ENCODE data around the gene KRTAP20-2. TPM values are rescaled to one million over a fixed set of nuclear protein-coding genes. Genes with fewer than 3 reads are reported as not detected.

Gene KRTAP20-2
- not detected in 2 replicates for total RNA-seq

GRCh38 chr21:30634906-30635305 is at the start of gene KRTAP20-2:
KRTAP20-2 (plus strand) TSS chr21:30635206; CDS start chr21:30635264, 58 bp downstream.

DNA sequence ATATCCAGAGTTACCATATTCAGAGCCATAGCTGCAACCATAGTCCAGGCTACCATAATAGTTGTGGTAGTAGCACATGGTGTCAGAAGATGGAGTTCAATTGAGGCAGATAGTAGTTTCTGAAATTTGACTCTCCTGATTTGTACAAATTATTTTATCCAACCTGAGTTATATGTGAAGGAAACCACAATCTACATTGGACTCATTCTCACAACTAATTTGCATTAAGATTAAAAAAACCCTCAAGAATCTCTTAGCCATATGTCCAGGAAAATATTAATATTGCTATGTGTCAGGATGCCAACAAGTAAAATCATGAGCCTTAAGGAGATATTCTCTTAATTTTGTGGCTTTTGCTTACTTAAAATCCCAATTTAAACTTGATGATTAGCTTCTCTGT is 44.7 kb upstream of the KRTAP20-2 start, which contains the start of gene KRTAP22-2:
Gene KRTAP22-2, minus strand, starts transcription at position 101 of the 400 bp plus-strand sequence.

DNA sequence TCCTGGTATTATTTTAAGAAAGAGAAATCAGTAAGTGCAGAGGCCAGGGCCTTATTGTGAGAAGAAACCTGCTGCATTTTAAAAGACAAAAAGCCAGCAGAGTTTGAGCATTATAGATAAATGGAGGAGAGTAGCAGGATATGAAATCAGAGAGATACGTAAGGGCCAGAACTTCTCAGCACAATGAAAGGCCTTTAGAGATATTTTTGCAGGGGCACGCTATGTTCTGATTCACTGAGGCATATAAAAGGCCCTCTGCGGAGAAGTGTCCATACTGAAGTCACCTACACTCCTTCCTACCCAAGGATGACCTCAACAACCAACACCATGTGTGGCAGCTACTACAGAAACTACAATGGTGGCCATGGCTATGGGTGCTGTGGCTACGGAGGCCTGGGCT is 42.9 kb upstream of the KRTAP20-2 start, which contains the start of gene KRTAP6-3:
Gene KRTAP6-3, plus strand, starts transcription at position 301 of the 400 bp plus-strand sequence. Its CDS starts 6 bp downstream, at position 307.

GRCh38 chr21:30598802-30599201 is 36.2 kb upstream of the KRTAP20-2 start, which contains the start of gene KRTAP6-2:
KRTAP6-2 (minus strand) TSS chr21:30598902; CDS start chr21:30598874, 28 bp downstream.

DNA sequence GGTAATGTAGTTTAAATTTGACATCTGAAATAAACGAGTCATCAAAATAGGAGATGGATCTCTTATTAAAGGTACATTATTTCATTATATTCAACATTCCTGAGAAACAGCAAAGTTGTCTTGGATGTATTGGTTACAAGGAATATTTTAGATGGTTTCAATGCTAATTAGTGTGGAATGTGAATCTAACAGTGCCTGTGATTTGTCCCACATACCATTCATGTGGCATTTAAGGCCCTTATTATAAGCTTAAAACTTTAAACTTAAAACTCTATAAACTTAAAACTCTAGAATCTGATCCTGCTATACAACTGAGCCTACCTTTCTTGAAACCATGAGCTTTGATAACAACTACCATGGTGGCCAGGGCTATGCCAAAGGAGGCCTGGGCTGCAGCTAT is 34.2 kb upstream of the KRTAP20-2 start, which contains the start of gene KRTAP22-1:
Gene KRTAP22-1, plus strand, starts transcription at position 301 of the 400 bp plus-strand sequence.

GRCh38 chr21:30613836-30614235 is 21.2 kb upstream of the KRTAP20-2 start, which contains the start of gene KRTAP6-1:
KRTAP6-1 (minus strand) TSS chr21:30613930; CDS start chr21:30613904, 26 bp downstream.

DNA sequence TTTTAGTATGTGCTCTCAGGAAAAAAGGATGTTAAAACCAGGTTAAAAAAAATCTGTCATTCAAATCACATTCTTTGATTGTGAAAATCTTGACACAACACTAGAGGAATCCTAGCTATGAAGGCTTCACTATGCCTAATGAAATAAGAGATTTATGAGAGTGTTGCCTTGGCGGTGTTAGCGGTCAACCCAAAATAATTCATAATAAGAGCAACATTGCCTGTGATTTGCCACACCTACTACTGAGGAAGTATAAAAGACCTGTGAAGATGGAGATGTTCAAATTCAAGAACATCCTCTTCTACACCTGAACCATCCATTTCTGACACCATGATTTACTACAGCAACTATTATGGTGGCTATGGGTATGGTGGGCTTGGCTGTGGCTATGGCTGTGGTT is 18.9 kb upstream of the KRTAP20-2 start, which contains the start of gene KRTAP20-1:
Gene KRTAP20-1, plus strand, starts transcription at position 301 of the 400 bp plus-strand sequence. Its CDS starts 30 bp downstream, at position 331.

DNA sequence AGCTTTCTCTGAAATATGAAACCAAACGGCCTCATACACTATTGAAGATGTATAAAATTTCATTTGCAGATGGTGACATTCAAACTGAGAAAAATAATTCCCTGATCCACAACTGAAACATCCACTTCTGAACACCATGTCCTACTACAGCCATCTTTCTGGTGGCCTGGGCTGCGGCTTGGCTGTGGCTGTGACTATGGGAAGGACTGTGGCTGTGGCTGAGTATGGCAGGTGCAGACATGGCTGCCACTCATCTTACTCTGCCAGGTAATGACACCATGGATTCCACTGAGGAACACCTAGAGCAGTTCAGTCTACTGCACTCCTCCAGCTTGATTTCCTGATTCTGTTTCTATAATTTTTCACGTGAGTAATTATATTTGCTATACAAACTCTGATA is 14.5 kb upstream of the KRTAP20-2 start, which contains the start of gene KRTAP20-4:
Gene KRTAP20-4, plus strand, starts transcription at position 106 of the 400 bp plus-strand sequence.

DNA sequence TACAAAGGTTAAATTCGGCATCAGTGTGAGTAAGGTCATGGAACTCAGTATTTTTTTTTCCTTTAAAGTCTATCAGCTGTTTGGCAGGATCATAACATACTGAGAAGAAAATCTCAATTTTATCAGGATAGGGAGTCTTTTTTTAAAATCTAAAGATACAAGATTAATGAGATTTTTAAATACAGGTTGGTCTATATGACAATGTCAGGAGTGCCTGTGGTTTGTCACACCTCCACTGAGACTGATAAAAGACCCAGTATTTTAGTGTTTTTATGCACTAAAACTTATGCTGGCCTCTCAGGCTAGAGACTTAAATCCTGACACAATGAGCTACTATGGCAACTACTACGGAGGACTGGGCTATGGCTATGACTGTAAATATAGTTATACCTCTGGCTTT is 7.6 kb downstream of the KRTAP20-2 start, which contains the start of gene KRTAP20-3:
Gene KRTAP20-3, plus strand, starts transcription at position 301 of the 400 bp plus-strand sequence.

Other genes with a start within 250 kb of the KRTAP20-2 start
- gene KRTAP13-1, start 239.2 kb upstream of the KRTAP20-2 start, total RNA-seq, result not detected in 2 replicates
- gene KRTAP13-3, start 209.3 kb upstream of the KRTAP20-2 start, total RNA-seq, result not detected in 2 replicates
- not detected in 2 replicates for gene KRTAP13-4, start 205.0 kb upstream of the KRTAP20-2 start, total RNA-seq
- not detected in 2 replicates for gene KRTAP15-1, start 194.9 kb upstream of the KRTAP20-2 start, total RNA-seq
- not detected in 2 replicates for gene KRTAP19-1, start 154.8 kb upstream of the KRTAP20-2 start, total RNA-seq
- not detected in 2 replicates for gene KRTAP19-2, start 147.8 kb upstream of the KRTAP20-2 start, total RNA-seq
- gene KRTAP19-3, start 143.2 kb upstream of the KRTAP20-2 start, total RNA-seq, result not detected in 2 replicates
- not detected in 2 replicates for gene KRTAP19-4, start 138.0 kb upstream of the KRTAP20-2 start, total RNA-seq
- gene KRTAP19-5, start 133.1 kb upstream of the KRTAP20-2 start, total RNA-seq, result not detected in 2 replicates
- not detected in 2 replicates for gene KRTAP19-6, start 93.3 kb upstream of the KRTAP20-2 start, total RNA-seq
- gene KRTAP19-7, start 73.9 kb upstream of the KRTAP20-2 start, total RNA-seq, result not detected in 2 replicates
- not detected in 2 replicates for gene KRTAP22-2, start 44.8 kb upstream of the KRTAP20-2 start, total RNA-seq
- not detected in 2 replicates for gene KRTAP6-3, start 42.8 kb upstream of the KRTAP20-2 start, total RNA-seq
- gene KRTAP6-2, start 36.3 kb upstream of the KRTAP20-2 start, total RNA-seq, result not detected in 2 replicates
- gene KRTAP22-1, start 34.1 kb upstream of the KRTAP20-2 start, total RNA-seq, result not detected in 2 replicates
- gene KRTAP6-1, start 21.3 kb upstream of the KRTAP20-2 start, total RNA-seq, result not detected in 2 replicates
- not detected in 2 replicates for gene KRTAP20-1, start 18.8 kb upstream of the KRTAP20-2 start, total RNA-seq
- not detected in 2 replicates for gene KRTAP20-4, start 14.6 kb upstream of the KRTAP20-2 start, total RNA-seq
- not detected in 2 replicates for gene KRTAP20-3, start 7.7 kb downstream of the KRTAP20-2 start, total RNA-seq
- gene KRTAP21-3, start 83.6 kb downstream of the KRTAP20-2 start, total RNA-seq, result not detected in 2 replicates
- not detected in 2 replicates for gene KRTAP21-2, start 112.1 kb downstream of the KRTAP20-2 start, total RNA-seq
- not detected in 2 replicates for gene KRTAP21-1, start 120.2 kb downstream of the KRTAP20-2 start, total RNA-seq
- not detected in 2 replicates for gene KRTAP8-1, start 178.1 kb downstream of the KRTAP20-2 start, total RNA-seq
- gene KRTAP7-1, start 194.6 kb downstream of the KRTAP20-2 start, total RNA-seq, result not detected in 2 replicates
- gene KRTAP11-1, start 246.4 kb downstream of the KRTAP20-2 start, total RNA-seq, result not detected in 2 replicates

All from smooth muscle cell of the pulmonary artery (primary cell).